ENCODE results near the gene TRAPPC10.

TRAPPC10 gene

GRCh38 chr21:44021064-44021463 is 9.0 kb downstream of the TRAPPC10 start:
- DNase-seq = no peak
- in situ Hi-C loops (cut with MboI; ENCODE audit: low pct_unique_long_range_greater_than_20kb, low sequenced_read_pairs) = no loop called here

- DNase-seq = no peak
- in situ Hi-C loops (cut with MboI; ENCODE audit: low pct_unique_long_range_greater_than_20kb, low sequenced_read_pairs) = no loop called here
These were observed 12.1 kb downstream of the TRAPPC10 start for GRCh38 chr21:44024257-44024656.

GRCh38 chr21:44024887-44025353 is 12.8 kb downstream of the TRAPPC10 start:
- DNase-seq = peak; percentile 64
- in situ Hi-C loops (cut with MboI; ENCODE audit: low pct_unique_long_range_greater_than_20kb, low sequenced_read_pairs) = no loop called here

GRCh38 chr21:44027607-44028286 is 15.6 kb downstream of the TRAPPC10 start:
- in situ Hi-C loops (cut with MboI; ENCODE audit: low pct_unique_long_range_greater_than_20kb, low sequenced_read_pairs) = no loop called here

GRCh38 chr21:44028287-44028659 is 16.2 kb downstream of the TRAPPC10 start:
- in situ Hi-C loops (cut with MboI; ENCODE audit: low pct_unique_long_range_greater_than_20kb, low sequenced_read_pairs) = no loop called here
- DNase-seq = no peak

More at GRCh38 chr21:44027607-44028286, 15.6 kb downstream of the TRAPPC10 start:
- no peak for DNase-seq

- in situ Hi-C loops (cut with MboI; ENCODE audit: low pct_unique_long_range_greater_than_20kb, low sequenced_read_pairs) = no loop called here
These were observed 17.5 kb downstream of the TRAPPC10 start for GRCh38 chr21:44029460-44030087.

GRCh38 chr21:44035244-44035643 is 23.1 kb downstream of the TRAPPC10 start:
- no peak for DNase-seq
- in situ Hi-C loops (cut with MboI; ENCODE audit: low pct_unique_long_range_greater_than_20kb, low sequenced_read_pairs) = no loop called here

More at GRCh38 chr21:44029460-44030087, 17.5 kb downstream of the TRAPPC10 start:
- DNase-seq = no peak

GRCh38 chr21:44038063-44038462 is 26.0 kb downstream of the TRAPPC10 start:
- DNase-seq = no peak
- in situ Hi-C loops (cut with MboI; ENCODE audit: low pct_unique_long_range_greater_than_20kb, low sequenced_read_pairs) = no loop called here

- in situ Hi-C loops (cut with MboI; ENCODE audit: low pct_unique_long_range_greater_than_20kb, low sequenced_read_pairs) = no loop called here
- no peak for DNase-seq
These were observed 27.7 kb downstream of the TRAPPC10 start for GRCh38 chr21:44039828-44040227.

GRCh38 chr21:44043613-44044012 is 31.5 kb downstream of the TRAPPC10 start:
- in situ Hi-C loops (cut with MboI; ENCODE audit: low pct_unique_long_range_greater_than_20kb, low sequenced_read_pairs) = no loop called here
- no peak for DNase-seq

- DNase-seq = no peak
- in situ Hi-C loops (cut with MboI; ENCODE audit: low pct_unique_long_range_greater_than_20kb, low sequenced_read_pairs) = no loop called here
These were observed 34.6 kb downstream of the TRAPPC10 start for GRCh38 chr21:44046734-44047133.

GRCh38 chr21:44047996-44048560 is 36.0 kb downstream of the TRAPPC10 start:
- no peak for DNase-seq
- in situ Hi-C loops (cut with MboI; ENCODE audit: low pct_unique_long_range_greater_than_20kb, low sequenced_read_pairs) = no loop called here

- DNase-seq = no peak
- in situ Hi-C loops (cut with MboI; ENCODE audit: low pct_unique_long_range_greater_than_20kb, low sequenced_read_pairs) = no loop called here
These were observed 37.1 kb downstream of the TRAPPC10 start for GRCh38 chr21:44049182-44049581.

- in situ Hi-C loops (cut with MboI; ENCODE audit: low pct_unique_long_range_greater_than_20kb, low sequenced_read_pairs) = no loop called here
- DNase-seq = no peak
These were observed 37.5 kb downstream of the TRAPPC10 start for GRCh38 chr21:44049606-44050005.

- no peak for DNase-seq
- in situ Hi-C loops (cut with MboI; ENCODE audit: low pct_unique_long_range_greater_than_20kb, low sequenced_read_pairs) = no loop called here
These were observed 38.2 kb downstream of the TRAPPC10 start for GRCh38 chr21:44050276-44050675.

- in situ Hi-C loops (cut with MboI; ENCODE audit: low pct_unique_long_range_greater_than_20kb, low sequenced_read_pairs) = no loop called here
- no peak for DNase-seq
These were observed 39.4 kb downstream of the TRAPPC10 start for GRCh38 chr21:44051462-44051941.

- in situ Hi-C loops (cut with MboI; ENCODE audit: low pct_unique_long_range_greater_than_20kb, low sequenced_read_pairs) = no loop called here
- no peak for DNase-seq
These were observed 40.1 kb downstream of the TRAPPC10 start for GRCh38 chr21:44052071-44052829.

GRCh38 chr21:44052830-44053226 is 40.7 kb downstream of the TRAPPC10 start:
- no peak for DNase-seq
- in situ Hi-C loops (cut with MboI; ENCODE audit: low pct_unique_long_range_greater_than_20kb, low sequenced_read_pairs) = no loop called here

GRCh38 chr21:44053567-44053966 is 41.5 kb downstream of the TRAPPC10 start:
- in situ Hi-C loops (cut with MboI; ENCODE audit: low pct_unique_long_range_greater_than_20kb, low sequenced_read_pairs) = no loop called here
- no peak for DNase-seq

GRCh38 chr21:44054710-44055109 is 42.6 kb downstream of the TRAPPC10 start:
- in situ Hi-C loops (cut with MboI; ENCODE audit: low pct_unique_long_range_greater_than_20kb, low sequenced_read_pairs) = no loop called here
- no peak for DNase-seq

Measured in KBM-7 (cell line).